HEK293T (cell line): Measurements from ENCODE around the gene CORO2B.

Source experiments
- CTCF ChIA-PET: fragments of 350-600 bp; formaldehyde crosslinking; extraction: SDS; loops from one replicate; lab custom pipeline; 2021; ENCODE audit warnings: antibody characterized with exemption, inconsistent platforms; lab: Yijun Ruan, JAX
- POLR2A ChIA-PET: fragments of 350-600 bp; formaldehyde crosslinking; extraction: SDS; loops from one replicate; lab custom pipeline; 2020; ENCODE audit warnings: antibody characterized with exemption, inconsistent platforms; lab: Yijun Ruan, JAX
- DNase-seq: peaks from one replicate; pipeline ENCODE4 v3.0.0; 2012; ENCODE audit warnings: mixed read lengths; ENCODE audit errors: extremely low spot score
- ARNT ChIP-seq: fragments of 450-650 bp; IDR thresholded peaks from 2 replicates; pipeline ENCODE4 v1.6.1; 2017; ENCODE audit warnings: mild to moderate bottlenecking
- BHLHE40 ChIP-seq: fragments of 450-650 bp; IDR thresholded peaks from 2 replicates; pipeline ENCODE4 v1.6.1; 2016; ENCODE audit warnings: mild to moderate bottlenecking, moderate library complexity, borderline replicate concordance
- CTBP1 ChIP-seq: fragments of 450-650 bp; IDR thresholded peaks from 2 replicates; pipeline ENCODE4 v1.6.1; 2016; ENCODE audit warnings: borderline replicate concordance
- ELF4 ChIP-seq: fragments of 450-650 bp; IDR thresholded peaks from 2 replicates; pipeline ENCODE4 v1.6.1; 2017; ENCODE audit warnings: antibody characterized with exemption
- FOXA1 ChIP-seq: fragments of 450-650 bp; IDR thresholded peaks from 2 replicates; pipeline ENCODE4 v1.6.1; 2016; ENCODE audit warnings: mild to moderate bottlenecking
- FOXK2 ChIP-seq: fragments of 450-650 bp; IDR thresholded peaks from 2 replicates; pipeline ENCODE4 v1.6.1; 2016; ENCODE audit warnings: mild to moderate bottlenecking
- FOXM1 ChIP-seq: fragments of 450-650 bp; IDR thresholded peaks from 2 replicates; pipeline ENCODE4 v1.6.1; 2017; ENCODE audit warnings: mild to moderate bottlenecking, borderline replicate concordance
- HDGF ChIP-seq: fragments of 450-650 bp; IDR thresholded peaks from 2 replicates; pipeline ENCODE4 v1.6.1; 2017; ENCODE audit warnings: antibody characterized with exemption, borderline replicate concordance
- L3MBTL2 ChIP-seq: fragments of 450-650 bp; conservative IDR thresholded peaks from 2 replicates; pipeline ENCODE4 v1.6.1; 2016; ENCODE audit warnings: mild to moderate bottlenecking
- LEF1 ChIP-seq: fragments of 450-650 bp; IDR thresholded peaks from 2 replicates; pipeline ENCODE4 v1.6.1; 2017; ENCODE audit warnings: mild to moderate bottlenecking, borderline replicate concordance
- NFRKB ChIP-seq: fragments of 450-650 bp; IDR thresholded peaks from 2 replicates; pipeline ENCODE4 v1.6.1; 2016; ENCODE audit warnings: mild to moderate bottlenecking, moderate library complexity
- SP1 ChIP-seq: fragments of 450-650 bp; IDR thresholded peaks from 2 replicates; pipeline ENCODE4 v1.6.1; 2017
- SUZ12 ChIP-seq: fragments of 450-650 bp; IDR thresholded peaks from 2 replicates; pipeline ENCODE4 v1.6.1; 2016; ENCODE audit warnings: mild to moderate bottlenecking
- TARDBP ChIP-seq: fragments of 450-650 bp; IDR thresholded peaks from 2 replicates; pipeline ENCODE4 v1.6.1; 2016
- ZNF384 ChIP-seq: fragments of 450-650 bp; IDR thresholded peaks from 2 replicates; pipeline ENCODE4 v1.6.1; 2016
- TF ChIP-seq, protein P1 (sequence below): fragments of 450-650 bp; IDR thresholded peaks from 2 replicates; pipeline ENCODE4 v1.6.1; 2016

Gene CORO2B

DNA sequence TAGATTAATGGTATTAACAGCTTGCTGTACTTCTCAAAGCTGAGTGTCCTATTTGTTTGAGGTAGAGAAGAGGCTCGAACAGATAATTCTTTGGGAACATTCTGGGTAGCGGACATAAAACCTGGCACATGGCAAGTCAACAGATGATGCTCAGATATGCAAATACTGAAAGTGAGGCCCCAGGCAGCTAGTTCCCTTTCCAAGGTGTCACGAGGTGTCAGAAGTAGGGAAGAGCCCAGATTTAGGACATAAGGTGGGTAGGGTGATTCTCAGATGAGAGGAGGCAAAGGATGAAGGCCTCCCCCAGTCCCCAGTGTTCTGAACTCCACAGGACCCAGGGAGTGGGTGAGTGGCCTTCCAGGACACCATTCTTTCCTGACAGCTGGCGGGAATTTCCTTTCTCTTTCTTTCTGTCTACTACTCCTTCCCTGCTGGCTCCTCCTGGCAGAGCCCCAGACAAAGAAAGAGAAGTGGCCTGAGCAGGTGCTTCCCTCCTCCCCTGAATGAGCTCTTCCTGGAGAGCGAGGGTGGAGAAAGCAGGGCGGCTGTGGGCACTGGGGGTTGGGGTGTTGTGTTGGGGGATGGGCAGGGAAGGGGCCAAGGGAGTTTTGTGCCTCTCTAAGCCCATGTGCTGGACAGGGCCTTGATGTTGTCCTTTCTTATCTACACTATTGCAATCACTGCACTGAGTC, 87.5 kb downstream of the CORO2B start:
- DNase-seq, result no peak
- POLR2A ChIA-PET, result interaction anchor here (0.6 kb wide), 1 partner anchor 131 kb away, joined by 3 read pairs; no protein-coding TSS in a partner anchor
- TF ChIP-seq CTBP1 (no peak), HDGF (no peak), FOXM1 (no peak), L3MBTL2 (no peak), SUZ12 (no peak), ARNT (no peak), NFRKB (no peak), LEF1 (no peak), ELF4 (no peak), TARDBP (no peak), SP1 (no peak), FOXK2 (no peak), BHLHE40 (no peak), FOXA1 (no peak)
- TF ChIP-seq, protein P1, sequence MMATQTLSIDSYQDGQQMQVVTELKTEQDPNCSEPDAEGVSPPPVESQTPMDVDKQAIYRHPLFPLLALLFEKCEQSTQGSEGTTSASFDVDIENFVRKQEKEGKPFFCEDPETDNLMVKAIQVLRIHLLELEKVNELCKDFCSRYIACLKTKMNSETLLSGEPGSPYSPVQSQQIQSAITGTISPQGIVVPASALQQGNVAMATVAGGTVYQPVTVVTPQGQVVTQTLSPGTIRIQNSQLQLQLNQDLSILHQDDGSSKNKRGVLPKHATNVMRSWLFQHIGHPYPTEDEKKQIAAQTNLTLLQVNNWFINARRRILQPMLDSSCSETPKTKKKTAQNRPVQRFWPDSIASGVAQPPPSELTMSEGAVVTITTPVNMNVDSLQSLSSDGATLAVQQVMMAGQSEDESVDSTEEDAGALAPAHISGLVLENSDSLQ, result no peak
- CTCF ChIA-PET, result interaction anchor here (1.3 kb wide), 1 partner anchor 8 kb away, joined by 13 read pairs; no protein-coding TSS in a partner anchor

DNA sequence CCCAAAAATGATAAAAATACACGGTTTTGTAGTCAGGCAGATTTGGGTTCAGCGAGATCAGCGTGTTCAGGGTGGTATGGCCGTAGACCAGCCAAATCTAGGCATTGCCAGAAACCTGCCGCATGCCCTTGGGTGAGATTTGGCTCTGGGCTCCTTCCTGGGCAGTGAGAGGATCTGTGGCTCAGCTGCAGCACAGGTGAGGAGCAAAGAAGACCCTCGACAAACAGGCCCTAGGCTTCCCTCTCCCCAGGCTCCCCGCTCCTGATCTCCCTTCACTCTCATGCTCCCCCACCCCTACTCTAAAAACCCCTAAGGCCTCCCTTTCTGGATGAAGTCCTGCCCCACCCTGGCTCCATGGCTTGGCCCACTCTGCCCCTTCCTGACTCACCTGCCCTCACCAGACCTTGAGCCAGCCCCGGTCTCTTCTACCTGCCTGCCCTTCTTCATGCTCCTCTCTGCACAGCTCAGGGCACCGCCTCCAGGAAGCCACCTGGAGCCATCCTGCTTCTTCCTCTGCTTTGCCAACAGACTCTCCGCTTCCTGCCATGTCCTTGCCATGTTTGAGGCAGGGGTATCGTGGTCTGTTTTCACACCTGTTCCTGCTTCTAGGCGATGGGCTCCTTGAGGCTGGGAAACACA, 88.1 kb downstream of the CORO2B start:
- DNase-seq, result no peak
- POLR2A ChIA-PET, result no interaction called here
- CTCF ChIA-PET, result no interaction called here
- TF ChIP-seq HDGF (no peak), ELF4 (no peak), BHLHE40 (no peak), TARDBP (no peak), CTBP1 (no peak), ZNF384 (no peak), NFRKB (no peak), LEF1 (no peak), FOXM1 (no peak), ARNT (no peak), L3MBTL2 (no peak)
- TF ChIP-seq, protein P1, result no peak

DNA sequence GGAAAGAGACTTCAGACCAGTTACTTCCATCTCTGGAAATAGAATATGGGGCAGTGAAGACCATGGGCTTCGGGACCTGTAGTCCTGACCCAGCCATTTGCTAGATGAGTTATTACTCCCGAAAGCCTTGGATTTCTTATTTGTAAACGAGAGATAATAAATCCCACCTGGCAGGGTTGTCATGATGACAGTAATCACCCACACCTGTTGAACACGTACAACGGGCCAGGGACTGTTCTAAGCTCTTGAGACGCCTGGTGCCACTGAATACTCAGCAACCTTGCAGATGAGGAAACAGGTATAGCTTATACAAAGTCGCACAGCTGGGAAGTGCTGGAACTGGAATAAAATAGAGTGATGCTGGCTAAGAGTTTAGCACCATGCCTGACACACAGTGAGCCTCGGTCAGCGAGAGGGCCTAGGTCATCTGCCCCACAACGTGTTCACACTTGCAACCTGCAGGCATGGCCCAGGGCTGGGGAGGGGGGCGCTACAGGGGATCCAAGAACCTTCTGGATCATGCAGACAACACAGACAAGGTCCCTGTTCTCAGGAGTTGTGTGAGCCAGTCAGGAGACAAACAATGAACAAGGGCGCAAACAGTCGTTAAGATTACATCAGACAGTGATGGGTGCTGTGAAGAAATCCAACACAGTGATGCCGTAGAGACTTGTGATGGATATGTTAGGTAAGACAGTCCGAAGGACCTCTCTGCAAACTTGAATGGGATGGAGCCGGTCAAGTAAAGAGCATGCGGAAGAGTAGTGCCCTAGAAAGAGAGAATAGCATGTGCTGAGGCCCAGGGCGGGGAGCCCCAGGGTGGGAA, 89.2 kb downstream of the CORO2B start:
- ChIA-PET POLR2A (no interaction called here), CTCF (interaction anchor here (0.7 to 1.0 kb wide), 2 partner anchors 10 to 17 kb away, joined by 3 to 6 read pairs; no protein-coding TSS in a partner anchor)
- TF ChIP-seq BHLHE40, result no peak
- TF ChIP-seq SUZ12, result no peak
- no peak for TF ChIP-seq HDGF
- TF ChIP-seq SP1, result no peak
- TF ChIP-seq ELF4, result no peak
- no peak for TF ChIP-seq ZNF384
- TF ChIP-seq FOXA1, result no peak
- TF ChIP-seq TARDBP, result no peak
- no peak for TF ChIP-seq FOXK2
- no peak for TF ChIP-seq L3MBTL2
- TF ChIP-seq LEF1, result no peak
- TF ChIP-seq CTBP1, result no peak
- no peak for TF ChIP-seq ARNT
- DNase-seq, result no peak

DNA sequence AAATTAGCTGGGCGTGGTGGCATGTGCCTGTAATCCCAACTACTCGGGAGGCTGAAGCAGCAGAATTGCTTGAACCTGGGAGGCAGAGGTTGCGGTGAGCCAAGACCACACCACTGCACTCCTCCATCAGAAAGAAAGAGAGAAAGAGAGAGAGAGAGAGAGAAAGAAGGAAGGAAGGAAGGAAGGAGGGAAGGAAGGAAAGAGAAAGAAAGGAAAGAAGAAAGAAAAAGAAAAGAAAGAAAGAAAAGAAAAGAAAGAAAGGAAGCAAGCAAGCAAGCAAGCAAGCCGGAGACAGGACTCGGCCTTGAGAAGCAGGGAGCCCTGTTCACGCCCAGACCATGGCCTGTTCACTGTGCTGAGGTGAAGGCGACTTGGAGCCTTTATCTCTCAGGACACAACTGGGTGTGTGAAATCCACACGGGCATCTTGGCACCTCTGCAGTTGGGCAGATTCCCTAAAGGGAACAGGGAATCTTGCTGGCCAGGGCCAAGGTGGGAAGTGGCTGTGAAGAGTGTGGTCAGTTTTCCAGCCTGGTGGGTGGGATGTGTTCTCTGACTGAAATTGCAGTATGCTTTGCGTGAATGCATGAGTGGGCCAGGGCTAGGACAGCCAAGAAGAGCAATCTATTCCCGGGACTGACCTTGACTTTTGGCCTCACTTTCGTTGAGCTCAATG, 90.3 kb downstream of the CORO2B start:
- CTCF ChIA-PET, result interaction anchor here (0.7 to 1.0 kb wide), 5 partner anchors 11 to 281 kb away, joined by 3 to 6 read pairs (median 3); no protein-coding TSS in a partner anchor

DNA sequence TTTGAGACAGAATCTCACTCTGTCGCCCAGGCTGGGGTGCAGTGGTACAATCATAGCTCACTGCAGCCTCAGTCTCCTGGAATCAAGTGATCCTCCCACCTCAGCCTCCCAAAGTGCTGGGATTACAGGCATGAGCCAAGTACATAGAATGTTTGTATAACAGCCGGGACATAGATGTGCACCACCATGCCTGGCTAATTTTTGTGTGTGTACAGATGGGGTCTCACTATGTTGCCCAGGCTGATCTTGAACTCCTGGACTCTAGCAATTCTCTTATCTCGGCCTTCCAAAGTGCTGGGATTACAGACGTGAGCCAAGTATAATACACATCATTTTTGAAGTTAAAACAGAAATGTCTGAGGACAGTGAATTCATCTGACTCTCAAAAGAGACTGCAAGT, 93.5 kb downstream of the CORO2B start:
- ChIA-PET POLR2A (interaction anchor here (0.6 kb wide), 1 partner anchor 1470 kb away, joined by 3 read pairs; no protein-coding TSS in a partner anchor), CTCF (interaction anchor here (1.0 to 2.6 kb wide), 2 partner anchors 115 to 118 kb away, joined by 4 to 14 read pairs; no protein-coding TSS in a partner anchor)
- no peak for TF ChIP-seq L3MBTL2
- no peak for TF ChIP-seq CTBP1
- no peak for TF ChIP-seq SUZ12
- TF ChIP-seq ARNT, result no peak
- no peak for TF ChIP-seq LEF1
- TF ChIP-seq, protein P1, result no peak
- TF ChIP-seq FOXA1, result no peak
- TF ChIP-seq ZNF384, result no peak
- TF ChIP-seq HDGF, result no peak
- no peak for TF ChIP-seq FOXM1
- DNase-seq, result no peak

More for the DNA sequence above, 90.3 kb downstream of the CORO2B start:
- no peak for DNase-seq
- TF ChIP-seq SUZ12 (no peak), ELF4 (no peak), LEF1 (no peak), ZNF384 (no peak), CTBP1 (no peak)
- POLR2A ChIA-PET, result no interaction called here
